Subcutaneous abdominal adipose tissue (tissue), 5 donors: ENCODE measurements around the gene EEF1AKMT3.
A peak's percentile ranks its signal among the peaks of the same experiment; 100 is the strongest.

Source experiments
- H3K27ac ChIP-seq: one replicate; pipeline ENCODE4 v1.7.0; 2013; ENCODE audit warnings: low read depth, mild to moderate bottlenecking, inconsistent platforms, low read length, moderate library complexity
- H3K27me3 ChIP-seq, 5 donors: one replicate each; pipeline ENCODE4 v1.7.0; 2013; ENCODE audit warnings: low read length in 5 of 5, inconsistent platforms in 1 of 5; ENCODE audit not compliant: control insufficient read depth in 5 of 5, insufficient read depth in 4 of 5
- H3K36me3 ChIP-seq, 5 donors: one replicate each; pipeline ENCODE4 v1.7.0; 2013; ENCODE audit warnings: low read length in 5 of 5; ENCODE audit not compliant: control insufficient read depth in 5 of 5, insufficient read depth in 5 of 5
- H3K4me1 ChIP-seq, 5 donors: one replicate each; pipeline ENCODE4 v1.7.0; 2013; ENCODE audit warnings: low read length in 5 of 5, mild to moderate bottlenecking in 3 of 5, moderate library complexity in 1 of 5; ENCODE audit not compliant: control insufficient read depth in 5 of 5, insufficient read depth in 5 of 5
- H3K4me3 ChIP-seq, 5 donors: one replicate each; pipeline ENCODE4 v1.7.0; 2013; ENCODE audit warnings: low read length in 5 of 5, low read depth in 1 of 5
- H3K9ac ChIP-seq, 5 donors: one replicate each; pipeline ENCODE4 v1.7.0; 2013; ENCODE audit warnings: low read length in 5 of 5, mild to moderate bottlenecking in 4 of 5, moderate library complexity in 3 of 5
- H3K9me3 ChIP-seq, 5 donors: one replicate each; pipeline ENCODE4 v1.7.0; 2013; ENCODE audit warnings: low read length in 5 of 5; ENCODE audit not compliant: control insufficient read depth in 5 of 5
- donor health status: healthy.
- donor health status: healthy.
- donor health status: healthy.
- donor health status: healthy.
- donor health status: healthy.

The EEF1AKMT3 gene

DNA sequence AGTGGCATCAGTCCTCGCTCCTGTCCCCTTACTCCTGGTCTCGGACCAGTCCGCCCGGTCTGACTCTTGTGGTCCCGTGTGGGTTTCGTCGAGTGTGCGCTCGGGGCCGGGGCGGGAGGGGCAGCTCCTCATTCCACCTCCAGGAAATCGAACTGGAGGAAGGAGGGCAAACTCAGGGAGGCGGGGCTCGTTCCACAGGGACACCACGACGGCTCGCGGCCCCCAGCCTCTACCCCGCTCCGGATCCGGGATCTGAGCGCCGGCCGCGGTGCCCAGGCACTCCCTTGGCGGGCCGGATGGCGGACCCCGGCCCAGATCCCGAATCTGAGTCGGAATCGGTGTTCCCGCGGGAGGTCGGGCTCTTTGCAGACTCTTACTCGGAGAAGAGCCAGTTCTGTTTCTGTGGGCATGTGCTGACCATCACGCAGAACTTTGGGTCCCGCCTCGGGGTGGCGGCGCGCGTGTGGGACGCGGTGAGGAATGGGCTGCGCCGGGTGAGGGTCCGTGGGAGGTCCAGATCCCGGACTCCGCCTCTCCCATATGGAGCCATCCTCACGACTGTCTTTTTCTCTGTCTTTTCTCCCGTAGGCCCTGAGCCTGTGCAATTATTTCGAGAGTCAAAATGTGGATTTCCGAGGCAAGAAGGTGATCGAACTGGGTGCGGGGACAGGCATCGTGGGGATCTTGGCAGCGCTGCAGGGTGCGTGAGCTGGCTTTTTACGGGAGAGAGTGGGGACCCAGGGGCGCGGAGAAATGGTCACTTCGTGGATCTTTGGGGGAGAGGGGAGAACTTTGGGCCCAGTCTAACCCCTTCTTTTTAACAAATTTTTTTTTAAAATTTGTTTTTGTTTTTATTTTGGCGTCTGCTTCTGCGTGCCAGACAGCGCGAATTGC is at the start of gene EEF1AKMT3:
Gene EEF1AKMT3, plus strand, starts transcription at position 186 of the 894 bp plus-strand sequence. Its CDS starts 111 bp downstream, at position 297.
- Histone ChIP-seq H3K9me3 (no peaks in the 10 kb centered on the region), H3K36me3 (peaks cover 3 to 27% (median 18%) of the 10 kb centered on the region in 5 donors), H3K27me3 (peaks cover 0 to 3% (median 0%) of the 10 kb centered on the region in 5 donors), H3K9ac (peak within 1 kb of the TSS; percentile 63 to 97 (median 88)), H3K4me1 (peaks cover 2 to 28% (median 26%) of the 10 kb centered on the region in 5 donors), H3K4me3 (peak within 1 kb of the TSS; percentile 90 to 98 (median 96)), H3K27ac (peak within 1 kb of the TSS; percentile 97)

DNA sequence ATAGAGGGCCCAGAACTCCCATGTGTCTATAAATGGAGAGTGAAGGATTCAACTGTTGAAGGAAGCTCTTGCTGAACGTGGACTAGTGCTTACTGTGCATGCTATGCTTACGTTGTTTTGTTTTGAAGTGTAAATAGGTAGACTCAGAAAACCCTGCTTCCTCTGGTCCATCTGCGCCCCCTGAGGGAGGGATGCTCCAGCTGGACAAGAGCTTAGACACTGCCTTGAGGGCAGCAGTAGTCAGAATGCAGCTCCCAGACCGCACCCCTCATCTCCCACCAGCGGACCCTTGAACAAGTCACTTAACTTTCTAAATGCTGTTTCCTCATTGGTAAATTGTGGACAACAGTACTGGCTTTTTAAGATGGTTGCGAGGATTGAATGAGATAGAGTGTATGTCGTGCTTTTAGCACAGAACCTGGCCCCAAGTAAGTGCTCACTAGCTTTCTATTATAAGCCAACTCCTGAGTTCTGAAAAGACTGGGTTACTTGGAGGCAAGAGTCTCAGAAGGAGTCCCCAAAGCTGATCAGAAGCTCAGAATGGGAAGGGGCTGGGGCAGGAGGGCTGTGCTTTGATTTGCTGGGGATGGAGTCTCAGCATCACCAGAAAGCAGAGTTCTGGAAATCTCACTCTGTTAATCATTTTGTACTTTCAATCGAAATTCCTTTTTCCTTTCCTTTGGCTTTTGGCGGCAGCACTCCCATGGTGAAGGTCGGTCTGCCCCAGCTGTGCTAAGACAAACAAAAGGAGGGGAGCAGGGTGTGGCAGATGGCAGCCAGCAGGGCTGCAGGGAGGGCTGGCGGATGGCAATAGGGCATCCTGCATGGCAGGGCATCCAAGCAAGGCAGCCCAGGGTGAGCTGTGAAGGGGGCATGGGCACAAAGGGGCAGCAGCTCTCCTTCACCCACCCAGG is 49.4 kb upstream of the EEF1AKMT3 start:
- peaks cover 0 to 2% (median 0%) of the 10 kb centered on the region in 5 donors for H3K27me3 ChIP-seq
- no peaks in the 10 kb centered on the region for H3K9me3 ChIP-seq
- peaks cover 0 to 21% (median 17%) of the 10 kb centered on the region in 5 donors for H3K4me1 ChIP-seq
- no peak overlapping the region for H3K27ac ChIP-seq
- H3K9ac ChIP-seq = no peak overlapping the region
- peaks cover 5 to 46% (median 40%) of the 10 kb centered on the region in 5 donors for H3K36me3 ChIP-seq
- no peak overlapping the region for H3K4me3 ChIP-seq

DNA sequence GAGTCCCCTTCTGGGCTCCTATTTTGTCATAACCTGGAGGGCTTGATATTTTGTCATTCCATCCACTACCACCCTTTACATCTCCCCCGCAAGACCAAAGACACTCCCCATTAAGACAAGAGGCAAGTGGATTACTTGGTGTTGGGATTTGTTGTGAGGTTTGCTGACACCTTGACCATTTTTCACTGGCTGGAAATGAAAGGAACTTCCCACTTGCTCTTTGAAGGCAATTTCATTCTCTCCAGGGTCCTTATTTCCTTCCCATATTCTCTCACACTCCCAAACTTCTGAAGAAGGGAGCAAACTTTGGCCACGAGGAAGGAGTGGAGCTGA is 48.8 kb upstream of the EEF1AKMT3 start:
- H3K9me3 ChIP-seq = no peaks in the 10 kb centered on the region
- H3K36me3 ChIP-seq = peaks cover 5 to 39% (median 34%) of the 10 kb centered on the region in 5 donors
- H3K4me1 ChIP-seq = peaks cover 0 to 21% (median 17%) of the 10 kb centered on the region in 5 donors
- no peak overlapping the region for H3K4me3 ChIP-seq
- H3K27ac ChIP-seq = no peak overlapping the region
- peaks cover 0 to 2% (median 0%) of the 10 kb centered on the region in 5 donors for H3K27me3 ChIP-seq
- no peak overlapping the region for H3K9ac ChIP-seq

DNA sequence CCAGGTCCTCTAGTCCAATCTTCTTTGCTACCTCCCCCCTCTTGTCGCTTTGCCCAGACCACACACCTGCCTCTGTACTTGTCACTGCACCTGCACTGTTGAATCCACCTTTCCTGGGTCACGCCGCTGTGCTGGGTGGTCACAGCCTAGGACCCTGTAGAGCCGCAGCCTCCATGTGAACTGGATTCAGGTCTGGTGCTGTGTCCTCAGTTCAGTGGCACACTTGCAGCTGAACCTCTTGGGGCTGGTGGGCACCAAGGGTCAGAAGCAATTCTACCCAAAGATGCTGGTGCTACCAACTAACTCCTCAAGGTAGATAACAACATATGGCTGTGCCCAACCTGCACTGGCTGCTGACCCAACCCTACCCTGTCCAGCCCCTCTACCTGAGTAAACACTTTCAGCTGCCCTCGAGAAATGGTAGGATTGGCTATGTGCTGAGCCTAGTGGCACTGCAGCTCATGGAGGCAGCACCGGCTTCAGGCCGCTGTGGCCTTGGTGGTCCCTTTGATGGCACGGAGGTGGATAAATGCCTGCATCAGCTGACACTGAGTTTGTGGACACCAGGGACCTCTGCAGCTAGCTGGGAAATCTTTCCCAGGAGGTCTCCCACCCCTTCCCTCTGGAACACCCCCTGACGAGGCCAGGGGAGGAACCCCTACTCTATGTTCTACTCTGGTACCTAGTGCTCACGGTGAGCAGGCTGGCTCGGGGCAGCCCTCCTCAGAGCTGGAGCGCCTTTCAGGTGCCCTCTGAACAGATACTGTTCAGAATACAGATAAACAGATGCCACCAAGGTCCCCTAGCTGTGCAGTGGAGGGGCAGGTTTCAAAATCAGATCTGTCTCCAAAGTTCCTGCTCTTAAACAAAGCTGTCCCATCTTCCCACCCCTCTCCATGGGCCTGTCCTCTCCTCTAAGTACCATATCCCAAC is 48.1 kb upstream of the EEF1AKMT3 start:
- H3K36me3 ChIP-seq = peaks cover 4 to 33% (median 27%) of the 10 kb centered on the region in 5 donors
- H3K9me3 ChIP-seq = no peaks in the 10 kb centered on the region

DNA sequence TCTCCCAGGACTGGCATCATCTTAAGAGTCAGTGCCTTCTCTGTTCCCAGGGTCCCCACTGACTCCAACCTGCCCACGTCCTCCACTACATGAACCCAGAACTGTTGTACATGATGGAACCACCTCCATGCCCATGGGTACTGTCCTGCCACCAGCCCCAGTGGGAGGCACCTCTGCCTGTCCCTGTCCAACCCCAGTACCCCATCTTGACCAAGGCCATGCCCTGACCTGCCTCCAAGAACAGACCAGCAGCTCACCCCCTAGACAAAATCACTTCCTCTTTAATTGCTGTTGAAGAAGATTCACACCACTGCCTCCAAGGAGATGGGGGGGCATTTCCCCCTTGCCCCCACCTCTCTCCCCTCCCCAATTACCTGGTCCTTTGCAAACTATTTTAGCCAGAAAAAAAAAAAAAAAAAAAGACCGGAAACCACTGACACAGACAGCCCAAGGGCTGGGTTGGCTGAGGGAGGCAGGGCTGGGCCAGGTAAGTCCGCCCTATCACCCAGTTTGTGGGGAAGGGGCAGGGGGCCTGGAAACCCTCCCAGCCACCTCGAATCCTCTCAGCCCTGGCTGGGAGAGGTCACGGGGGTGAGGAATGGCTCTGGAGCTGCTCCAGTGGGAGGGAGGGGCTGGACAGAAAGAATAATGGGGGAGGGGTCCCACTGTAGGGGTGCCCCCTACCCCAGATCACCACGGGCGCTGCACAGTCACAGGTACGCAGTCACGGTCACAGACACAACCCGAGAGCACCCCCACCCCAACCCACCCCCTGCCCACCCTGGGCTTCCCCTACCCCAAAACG is 47.3 kb upstream of the EEF1AKMT3 start:
- peaks cover 0 to 27% (median 19%) of the 10 kb centered on the region in 5 donors for H3K36me3 ChIP-seq
- H3K27me3 ChIP-seq = peaks cover 0 to 3% (median 0%) of the 10 kb centered on the region in 5 donors
- no peak overlapping the region for H3K9ac ChIP-seq
- no peak overlapping the region for H3K4me3 ChIP-seq
- H3K4me1 ChIP-seq = peaks cover 0 to 21% (median 17%) of the 10 kb centered on the region in 5 donors
- H3K27ac ChIP-seq = no peak overlapping the region
- H3K9me3 ChIP-seq = no peaks in the 10 kb centered on the region

More for the DNA sequence above, 48.1 kb upstream of the EEF1AKMT3 start:
- H3K27ac ChIP-seq = no peak overlapping the region
- no peak overlapping the region for H3K4me3 ChIP-seq
- H3K4me1 ChIP-seq = peaks cover 0 to 21% (median 17%) of the 10 kb centered on the region in 5 donors
- H3K9ac ChIP-seq = no peak overlapping the region
- H3K27me3 ChIP-seq = peaks cover 0 to 2% (median 0%) of the 10 kb centered on the region in 5 donors

DNA sequence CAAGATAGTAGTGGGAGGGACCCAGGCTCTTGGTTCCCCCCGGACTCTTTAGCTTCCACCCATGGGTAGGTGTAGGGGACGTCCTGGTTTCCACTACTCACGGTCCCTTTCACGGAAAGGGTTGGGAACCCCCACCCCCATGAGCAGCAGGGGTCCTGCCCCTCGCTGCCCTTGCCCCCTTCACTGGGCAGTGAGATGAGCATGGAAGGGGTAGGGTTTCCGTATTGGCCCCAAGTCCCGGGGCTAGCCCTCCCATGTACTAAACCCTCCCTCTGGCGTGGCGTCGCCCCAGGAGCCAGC is 46.6 kb upstream of the EEF1AKMT3 start:
- Histone ChIP-seq H3K36me3 (peaks cover 0 to 20% (median 12%) of the 10 kb centered on the region in 5 donors), H3K9ac (peak overlapping the region in 3 of 5 donors; percentile 5 to 65 (median 31)), H3K9me3 (no peaks in the 10 kb centered on the region), H3K27me3 (peaks cover 0 to 6% (median 0%) of the 10 kb centered on the region in 5 donors), H3K4me1 (peaks cover 0 to 21% (median 17%) of the 10 kb centered on the region in 5 donors), H3K27ac (no peak overlapping the region), H3K4me3 (peak overlapping the region in 4 of 5 donors; percentile 79 to 83 (median 82))

DNA sequence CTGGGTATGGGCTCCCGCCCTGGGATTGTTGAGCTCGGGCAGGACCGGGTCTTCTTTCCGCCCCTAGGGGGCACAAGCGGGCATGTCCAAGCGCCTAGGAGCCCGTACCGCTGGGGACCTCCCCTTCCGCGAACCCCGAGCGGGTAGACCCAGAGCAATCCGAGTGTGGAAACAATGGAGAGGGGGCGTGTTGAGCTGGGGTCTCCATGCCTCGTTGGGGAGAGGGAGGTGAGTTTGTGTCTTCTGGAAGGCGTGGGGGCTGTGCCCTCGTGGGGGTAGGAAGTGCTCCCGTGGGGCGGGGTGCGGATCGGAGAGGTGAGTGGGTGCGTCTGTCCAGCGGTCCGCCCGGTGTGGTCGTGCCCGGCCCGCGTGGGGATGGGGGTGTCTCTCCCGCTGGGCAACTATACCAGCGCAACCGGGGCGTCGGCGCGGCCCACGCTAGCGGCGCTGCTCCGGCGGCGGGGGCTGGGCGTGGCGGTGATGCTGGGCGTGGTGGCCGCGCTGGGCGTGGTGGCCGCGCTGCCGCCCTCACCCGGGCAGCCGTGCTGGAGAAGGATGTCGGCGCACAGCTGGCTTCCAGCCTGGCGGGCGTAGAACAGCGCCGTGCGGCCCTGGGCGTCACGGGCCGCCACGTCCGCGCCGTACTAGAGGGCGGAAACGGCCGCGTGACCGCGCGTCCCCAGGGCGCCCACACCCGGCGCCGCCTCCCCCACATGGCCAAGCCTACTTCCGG is 46.1 kb upstream of the EEF1AKMT3 start:
- Histone ChIP-seq H3K9me3 (no peaks in the 10 kb centered on the region), H3K36me3 (peaks cover 0 to 15% (median 7%) of the 10 kb centered on the region in 5 donors), H3K9ac (peak overlapping the region in 3 of 5 donors; percentile 5 to 65 (median 42)), H3K27me3 (peaks cover 0 to 10% (median under 1%) of the 10 kb centered on the region in 5 donors), H3K4me1 (peaks cover 0 to 21% (median 17%) of the 10 kb centered on the region in 5 donors), H3K4me3 (peak overlapping the region; percentile 56 to 83 (median 81)), H3K27ac (peak overlapping the region; percentile 30)
